Panc1 (cell line): ENCODE measurements around the gene GPA33. TPM values are rescaled to one million over a fixed set of nuclear protein-coding genes. Genes with fewer than 3 reads are reported as not detected.

Experiments used
- ATAC-seq: fragments of 200-7000 bp; cut with Tn5 transposase; 2 replicates; pipeline ENCODE4 v1.9.1; 2020; ENCODE audit warnings: mild to moderate bottlenecking, moderate library complexity
- BruUV-seq: library from RNA; stranded (reverse); fragments of 400-500 nt; replicated peaks from 2 replicates; lab custom pipeline; 2021; lab: Mats Ljungman, UMichigan
- CTCF ChIA-PET: fragments of 300-600 bp; sonication (Branson Sonifier 250); formaldehyde crosslinking; loops from one replicate; lab custom pipeline; 2022; ENCODE audit warnings: antibody characterized with exemption; lab: Charles Lee
- POLR2A ChIA-PET: fragments of 300-600 bp; sonication (Branson Sonifier 250); formaldehyde crosslinking; loops from one replicate; lab custom pipeline; 2022; ENCODE audit warnings: antibody characterized with exemption; lab: Charles Lee
- DNase-seq: peaks from one replicate; pipeline ENCODE4 v3.0.0-alpha.2; 2010; ENCODE audit warnings: low read depth, low spot score
- H3K27ac ChIP-seq: 2 replicates; pipeline ENCODE4 v1.5.1; 2011; ENCODE audit warnings: mild to moderate bottlenecking, low read length, inconsistent platforms
- H3K27me3 ChIP-seq: fragments of 200-500 bp; sonication (Bioruptor generic); 2 replicates; pipeline ENCODE4 v1.6.0; 2014; ENCODE audit warnings: low read length, inconsistent platforms; ENCODE audit not compliant: control insufficient read depth, insufficient read depth
- H3K36me3 ChIP-seq: fragments of 200-500 bp; sonication (Bioruptor generic); 2 replicates; pipeline ENCODE4 v1.5.1; 2014; ENCODE audit warnings: inconsistent platforms, mild to moderate bottlenecking, low read length, moderate library complexity; ENCODE audit not compliant: control insufficient read depth, insufficient read depth
- H3K4me1 ChIP-seq: 2 replicates; pipeline ENCODE4 v1.5.1; 2011; ENCODE audit warnings: inconsistent platforms, mild to moderate bottlenecking, low read length, moderate library complexity; ENCODE audit not compliant: control insufficient read depth, insufficient read depth
- H3K4me3 ChIP-seq, 2 experiments: 2 replicates each; pipeline ENCODE4 v1.5.1; 2011 to 2012; ENCODE audit warnings: low read depth in 2 of 2, low read length in 2 of 2, mild to moderate bottlenecking in 2 of 2, inconsistent platforms in 1 of 2, moderate library complexity in 1 of 2
- H3K9me3 ChIP-seq: fragments of 200-500 bp; sonication (Bioruptor generic); 2 replicates; pipeline ENCODE4 v1.5.1; 2014; ENCODE audit warnings: low read depth, mild to moderate bottlenecking, inconsistent platforms, low read length, moderate library complexity; ENCODE audit not compliant: control insufficient read depth, insufficient read depth
- POLR2AphosphoS5 ChIP-seq: IDR thresholded peaks from 2 replicates; pipeline ENCODE4 v1.6.1; 2012; ENCODE audit warnings: mild to moderate bottlenecking, low read depth, low read length, moderate library complexity
- SIN3A ChIP-seq: IDR thresholded peaks from 2 replicates; pipeline ENCODE4 v1.6.1; 2012; ENCODE audit warnings: low read depth, mild to moderate bottlenecking, low read length, moderate library complexity, borderline replicate concordance; ENCODE audit not compliant: insufficient read depth
- TCF7L2 ChIP-seq: IDR thresholded peaks from 2 replicates; pipeline ENCODE4 v1.6.1; 2011; ENCODE audit warnings: mild to moderate bottlenecking, low read depth, low read length, inconsistent platforms
- in situ Hi-C: cut with HindIII; loops from 2 replicates; pipeline ENCODE4 v1.10.0; 2016; ENCODE audit warnings: low sequenced_read_pairs, low pct_unique_long_range_greater_than_20kb
- intact Hi-C: fragments of 100-400 bp; cut with micrococcal nuclease; formaldehyde crosslinking; loops from one replicate; pipeline ENCODE4 v1.10.0; 2022; ENCODE audit not compliant: unreplicated experiment
- total RNA-seq: library from RNA; stranded (reverse); gene quantifications from one replicate; pipeline ENCODE4 v1.2.1, GENCODE V29; 2021; ENCODE audit not compliant: unreplicated experiment
- TF ChIP-seq, protein P1 (sequence below): fragments of 450-650 bp; IDR thresholded peaks from 2 replicates; pipeline ENCODE4 v1.5.1; 2017; ENCODE audit warnings: mild to moderate bottlenecking
- TF ChIP-seq, protein P2 (sequence below), 2 experiments: IDR thresholded peaks; 2 replicates each; pipeline ENCODE4 v1.6.1; 2011 to 2012; ENCODE audit warnings: low read depth in 2 of 2, control low read depth in 1 of 2, low read length in 1 of 2, mild to moderate bottlenecking in 1 of 2, moderate library complexity in 1 of 2; ENCODE audit not compliant: insufficient read depth in 1 of 2

GPA33 gene
- total RNA-seq, 1 experiment from 2014 or later: 0.18 TPM

DNA sequence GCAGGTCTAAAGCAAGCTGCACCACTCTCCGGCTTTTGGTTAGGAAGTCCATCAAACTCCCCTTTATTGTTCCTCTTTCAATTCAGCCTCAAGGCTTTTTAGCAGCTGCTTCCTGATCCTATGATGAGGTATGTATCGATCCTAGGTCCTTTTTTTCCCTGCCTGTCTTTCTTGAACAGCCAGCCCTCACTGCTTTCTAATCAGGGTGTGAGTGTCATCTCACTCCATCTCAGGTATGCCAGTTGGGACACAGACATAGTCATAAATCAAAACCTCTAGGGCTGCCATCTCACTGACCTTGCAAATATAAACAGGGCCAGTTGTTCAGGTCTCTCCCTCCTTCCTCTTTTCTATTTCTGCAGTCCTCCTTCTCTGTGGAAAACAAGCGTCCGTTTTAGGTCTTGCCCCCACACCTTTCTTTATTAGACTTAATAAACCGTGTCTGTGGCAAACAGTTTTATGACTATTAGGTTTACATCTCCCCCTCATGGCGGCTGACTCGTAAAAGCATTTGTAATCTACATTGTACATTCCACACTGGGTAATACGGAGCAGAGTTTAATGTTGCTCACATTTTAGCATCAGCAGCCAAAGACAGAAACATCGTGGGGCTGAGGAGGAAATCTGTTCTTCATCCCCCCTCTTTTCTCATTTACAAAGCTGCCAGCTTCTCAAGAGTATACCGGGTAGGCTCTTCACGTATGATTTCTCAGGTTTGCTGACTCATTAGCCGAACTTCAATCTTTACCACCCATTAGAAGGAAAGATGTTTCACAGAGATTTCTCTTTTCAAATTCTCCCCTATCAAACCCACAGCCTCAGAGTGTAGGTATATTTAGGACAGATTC lies 15.3 kb upstream of the GPA33 start:
- peaks cover 5% of the 10 kb centered on the region for H3K4me1 ChIP-seq
- TF ChIP-seq, protein P1, sequence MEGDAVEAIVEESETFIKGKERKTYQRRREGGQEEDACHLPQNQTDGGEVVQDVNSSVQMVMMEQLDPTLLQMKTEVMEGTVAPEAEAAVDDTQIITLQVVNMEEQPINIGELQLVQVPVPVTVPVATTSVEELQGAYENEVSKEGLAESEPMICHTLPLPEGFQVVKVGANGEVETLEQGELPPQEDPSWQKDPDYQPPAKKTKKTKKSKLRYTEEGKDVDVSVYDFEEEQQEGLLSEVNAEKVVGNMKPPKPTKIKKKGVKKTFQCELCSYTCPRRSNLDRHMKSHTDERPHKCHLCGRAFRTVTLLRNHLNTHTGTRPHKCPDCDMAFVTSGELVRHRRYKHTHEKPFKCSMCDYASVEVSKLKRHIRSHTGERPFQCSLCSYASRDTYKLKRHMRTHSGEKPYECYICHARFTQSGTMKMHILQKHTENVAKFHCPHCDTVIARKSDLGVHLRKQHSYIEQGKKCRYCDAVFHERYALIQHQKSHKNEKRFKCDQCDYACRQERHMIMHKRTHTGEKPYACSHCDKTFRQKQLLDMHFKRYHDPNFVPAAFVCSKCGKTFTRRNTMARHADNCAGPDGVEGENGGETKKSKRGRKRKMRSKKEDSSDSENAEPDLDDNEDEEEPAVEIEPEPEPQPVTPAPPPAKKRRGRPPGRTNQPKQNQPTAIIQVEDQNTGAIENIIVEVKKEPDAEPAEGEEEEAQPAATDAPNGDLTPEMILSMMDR: no peak
- TF ChIP-seq POLR2AphosphoS5 (no peak), SIN3A (no peak), TCF7L2 (no peak)
- TF ChIP-seq, protein P2, sequence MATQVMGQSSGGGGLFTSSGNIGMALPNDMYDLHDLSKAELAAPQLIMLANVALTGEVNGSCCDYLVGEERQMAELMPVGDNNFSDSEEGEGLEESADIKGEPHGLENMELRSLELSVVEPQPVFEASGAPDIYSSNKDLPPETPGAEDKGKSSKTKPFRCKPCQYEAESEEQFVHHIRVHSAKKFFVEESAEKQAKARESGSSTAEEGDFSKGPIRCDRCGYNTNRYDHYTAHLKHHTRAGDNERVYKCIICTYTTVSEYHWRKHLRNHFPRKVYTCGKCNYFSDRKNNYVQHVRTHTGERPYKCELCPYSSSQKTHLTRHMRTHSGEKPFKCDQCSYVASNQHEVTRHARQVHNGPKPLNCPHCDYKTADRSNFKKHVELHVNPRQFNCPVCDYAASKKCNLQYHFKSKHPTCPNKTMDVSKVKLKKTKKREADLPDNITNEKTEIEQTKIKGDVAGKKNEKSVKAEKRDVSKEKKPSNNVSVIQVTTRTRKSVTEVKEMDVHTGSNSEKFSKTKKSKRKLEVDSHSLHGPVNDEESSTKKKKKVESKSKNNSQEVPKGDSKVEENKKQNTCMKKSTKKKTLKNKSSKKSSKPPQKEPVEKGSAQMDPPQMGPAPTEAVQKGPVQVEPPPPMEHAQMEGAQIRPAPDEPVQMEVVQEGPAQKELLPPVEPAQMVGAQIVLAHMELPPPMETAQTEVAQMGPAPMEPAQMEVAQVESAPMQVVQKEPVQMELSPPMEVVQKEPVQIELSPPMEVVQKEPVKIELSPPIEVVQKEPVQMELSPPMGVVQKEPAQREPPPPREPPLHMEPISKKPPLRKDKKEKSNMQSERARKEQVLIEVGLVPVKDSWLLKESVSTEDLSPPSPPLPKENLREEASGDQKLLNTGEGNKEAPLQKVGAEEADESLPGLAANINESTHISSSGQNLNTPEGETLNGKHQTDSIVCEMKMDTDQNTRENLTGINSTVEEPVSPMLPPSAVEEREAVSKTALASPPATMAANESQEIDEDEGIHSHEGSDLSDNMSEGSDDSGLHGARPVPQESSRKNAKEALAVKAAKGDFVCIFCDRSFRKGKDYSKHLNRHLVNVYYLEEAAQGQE (IDR thresholded peaks at IDR 0.05; ENCODE audit: insufficient read depth in 1 of 2, low read depth in 2 of 2, low read length in 1 of 2): no peak
- DNase-seq: no peak
- H3K36me3 ChIP-seq: no peaks in the 10 kb centered on the region
- H3K9me3 ChIP-seq: no peaks in the 10 kb centered on the region
- in situ Hi-C loops (no loop called here), intact Hi-C loops (no loop called here)
- ATAC-seq: no peak
- no TSS peak for BruUV-seq
- no peak overlapping the region for H3K27ac ChIP-seq
- H3K4me3 ChIP-seq: no peak overlapping the region
- ChIA-PET CTCF (interaction anchor here (0.7 kb wide), 1 partner anchor 71 kb away, joined by 8 read pairs; no protein-coding TSS in a partner anchor), POLR2A (no interaction called here)
- H3K27me3 ChIP-seq: peaks cover 2% of the 10 kb centered on the region; the same call in 1 of the 2 replicates

DNA sequence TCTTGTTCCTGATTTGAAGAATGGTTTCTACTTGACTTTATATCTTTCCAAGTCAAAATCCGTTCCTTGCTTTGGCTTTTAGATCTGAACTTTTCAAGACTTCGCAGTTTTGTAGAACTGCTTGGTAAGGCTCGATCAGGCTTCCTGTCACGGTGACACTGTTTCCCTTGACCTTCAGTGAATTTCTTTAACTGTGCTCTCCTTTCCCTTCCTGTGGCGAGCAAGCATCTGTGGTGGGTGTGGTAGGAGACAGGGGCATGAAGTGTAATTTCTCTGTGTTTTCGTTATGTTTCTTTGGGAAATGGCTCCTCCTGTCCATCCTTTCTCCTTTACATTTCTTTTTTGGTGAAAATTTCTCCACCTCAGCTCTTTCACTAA lies 14.1 kb upstream of the GPA33 start:
- peaks cover 2% of the 10 kb centered on the region; the same call in 1 of the 2 replicates for H3K27me3 ChIP-seq
- no peaks in the 10 kb centered on the region for H3K9me3 ChIP-seq
- POLR2A ChIA-PET: no interaction called here
- no peak overlapping the region for H3K4me3 ChIP-seq
- no peak overlapping the region for H3K27ac ChIP-seq
- no peaks in the 10 kb centered on the region for H3K36me3 ChIP-seq
- intact Hi-C loops (no loop called here), in situ Hi-C loops (no loop called here)
- CTCF ChIA-PET: no interaction called here
- no TSS peak for BruUV-seq
- ATAC-seq (no peak), DNase-seq (no peak)
- H3K4me1 ChIP-seq: peaks cover 5% of the 10 kb centered on the region
- TF ChIP-seq, protein P2 (IDR thresholded peaks at IDR 0.05; ENCODE audit: insufficient read depth in 1 of 2, low read depth in 2 of 2, low read length in 1 of 2): no peak
- TF ChIP-seq POLR2AphosphoS5: no peak
- TF ChIP-seq, protein P1: no peak
- TF ChIP-seq SIN3A: no peak
- TF ChIP-seq TCF7L2: no peak
